Left lung (tissue), 10 donors: ENCODE measurements around the gene GABARAPL2. TPM values are rescaled to one million over a fixed set of nuclear protein-coding genes. Genes with fewer than 3 reads are reported as not detected.

Experiments used
- ATAC-seq: fragments of 200-7000 bp; cut with Tn5 transposase; one replicate; pipeline ENCODE4 v1.9.1; 2020; ENCODE audit warnings: moderate library complexity
- DNase-seq, 4 donors: peaks; one replicate each; pipeline ENCODE4 v3.0.0-alpha.2; 2013 to 2020
- H3K27ac ChIP-seq, 2 donors: fragments of 200-600 bp; sonication (generic) in 1 of 2; one replicate each; pipeline versions ENCODE4 v1.5.0 to v1.8.0; 2020 to 2021
- H3K27me3 ChIP-seq, 2 donors: fragments of 200-600 bp; sonication (generic) in 1 of 2; one replicate each; pipeline versions ENCODE4 v1.5.0 to v1.8.0; 2020 to 2021
- H3K36me3 ChIP-seq, 2 donors: fragments of 200-600 bp; sonication (generic) in 1 of 2; one replicate each; pipeline versions ENCODE4 v1.5.0 to v1.8.0; 2020 to 2021
- H3K4me1 ChIP-seq, 2 donors: fragments of 200-600 bp; one replicate each; pipeline ENCODE4 v1.8.0; 2021
- H3K4me3 ChIP-seq, 2 donors: fragments of 200-600 bp; sonication (generic) in 1 of 2; one replicate each; pipeline versions ENCODE4 v1.5.0 to v1.8.0; 2020 to 2021; ENCODE audit warnings: mild to moderate bottlenecking in 1 of 2
- H3K9me3 ChIP-seq, 2 donors: fragments of 200-600 bp; sonication (generic) in 1 of 2; one replicate each; pipeline versions ENCODE4 v1.5.0 to v1.8.0; 2020 to 2021
- intact Hi-C, 2 donors: fragments of 100-400 bp; cut with DNase I; formaldehyde crosslinking; loops; one replicate each; pipeline versions ENCODE4 v1.11.2 to v1.14.2; 2022
- polyA plus RNA-seq, 6 donors: library from polyadenylated mRNA; unstranded; fragments of 120-200 nt; gene quantifications; one replicate each; pipeline ENCODE4 v1.2.1, GENCODE V29; 2013; ENCODE audit not compliant: insufficient read length in 6 of 6
- total RNA-seq, 2 donors: library from RNA; stranded (reverse); fragmentation: NEBNext Ultra II Directional; extraction: Animal tissue kit (Norgen Biotek cat#: 25700); gene quantifications; one replicate each; pipeline ENCODE4 v1.2.1, GENCODE V29; 2021
- TF ChIP-seq, protein P1 (sequence below), 2 donors: fragments of 200-600 bp; sonication (generic) in 1 of 2; IDR thresholded peaks; one replicate each; pipeline versions ENCODE4 v1.5.0 to v1.8.0; 2021; ENCODE audit warnings: antibody characterized with exemption in 2 of 2
- donor health status: DM: no; HTN: yes; CAD: no.
- donor health status: DM: no; HTN: no; CAD: no.

GABARAPL2 gene
- total and polyA plus RNA-seq, 8 donors = 94.1 to 145 (median 137) TPM

DNA sequence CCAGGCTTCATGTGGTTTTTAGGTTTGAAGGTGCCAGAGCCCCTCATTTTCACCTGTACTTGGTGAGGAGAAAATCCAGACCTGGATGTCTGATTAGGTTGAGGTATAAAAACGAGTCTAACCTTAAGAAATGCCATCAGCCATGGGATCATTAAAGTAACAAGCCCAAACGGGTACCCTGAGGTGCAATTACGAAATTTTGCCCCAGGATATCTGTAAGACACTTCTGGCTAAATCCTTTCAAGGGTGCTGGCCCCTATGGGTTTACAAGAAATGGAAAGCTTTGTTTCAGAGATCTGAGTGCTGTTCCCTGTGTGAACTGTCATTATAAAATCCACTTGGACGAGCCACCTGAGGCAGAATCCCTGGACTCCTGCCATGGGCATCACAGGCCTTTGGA, 37.1 kb downstream of the GABARAPL2 start:
- DNase-seq = no peak
- Histone ChIP-seq H3K36me3 (peaks cover 3 to 94% of the 10 kb centered on the region in 2 donors), H3K27me3 (no peaks in the 10 kb centered on the region), H3K4me1 (no peaks in the 10 kb centered on the region), H3K27ac (no peak overlapping the region), H3K4me3 (no peak overlapping the region), H3K9me3 (peaks cover 0 to 7% of the 10 kb centered on the region in 2 donors)
- TF ChIP-seq, protein P1, sequence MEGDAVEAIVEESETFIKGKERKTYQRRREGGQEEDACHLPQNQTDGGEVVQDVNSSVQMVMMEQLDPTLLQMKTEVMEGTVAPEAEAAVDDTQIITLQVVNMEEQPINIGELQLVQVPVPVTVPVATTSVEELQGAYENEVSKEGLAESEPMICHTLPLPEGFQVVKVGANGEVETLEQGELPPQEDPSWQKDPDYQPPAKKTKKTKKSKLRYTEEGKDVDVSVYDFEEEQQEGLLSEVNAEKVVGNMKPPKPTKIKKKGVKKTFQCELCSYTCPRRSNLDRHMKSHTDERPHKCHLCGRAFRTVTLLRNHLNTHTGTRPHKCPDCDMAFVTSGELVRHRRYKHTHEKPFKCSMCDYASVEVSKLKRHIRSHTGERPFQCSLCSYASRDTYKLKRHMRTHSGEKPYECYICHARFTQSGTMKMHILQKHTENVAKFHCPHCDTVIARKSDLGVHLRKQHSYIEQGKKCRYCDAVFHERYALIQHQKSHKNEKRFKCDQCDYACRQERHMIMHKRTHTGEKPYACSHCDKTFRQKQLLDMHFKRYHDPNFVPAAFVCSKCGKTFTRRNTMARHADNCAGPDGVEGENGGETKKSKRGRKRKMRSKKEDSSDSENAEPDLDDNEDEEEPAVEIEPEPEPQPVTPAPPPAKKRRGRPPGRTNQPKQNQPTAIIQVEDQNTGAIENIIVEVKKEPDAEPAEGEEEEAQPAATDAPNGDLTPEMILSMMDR (IDR thresholded peaks at IDR 0.05) = no peak
- no peak for ATAC-seq
- intact Hi-C loops = no loop called here

DNA sequence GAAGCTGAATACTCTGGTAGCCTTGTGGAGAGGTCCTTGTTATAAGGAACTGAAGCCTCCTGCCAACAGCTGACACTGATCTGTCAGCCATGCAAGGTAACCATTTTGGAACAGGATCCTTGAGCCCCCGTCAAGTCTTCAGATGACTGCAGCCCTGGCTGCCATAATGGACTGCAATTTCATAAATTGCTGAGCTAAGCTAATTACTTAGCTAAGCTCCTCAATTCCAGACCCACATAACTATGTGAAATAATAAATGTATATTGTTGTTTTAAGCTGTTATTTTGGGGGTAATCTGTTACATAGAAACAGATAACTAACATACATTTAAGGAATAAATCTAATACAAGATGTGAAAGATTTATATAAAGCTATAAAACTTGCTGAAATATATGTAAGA, 40.3 kb downstream of the GABARAPL2 start:
- no peak for ATAC-seq

DNA sequence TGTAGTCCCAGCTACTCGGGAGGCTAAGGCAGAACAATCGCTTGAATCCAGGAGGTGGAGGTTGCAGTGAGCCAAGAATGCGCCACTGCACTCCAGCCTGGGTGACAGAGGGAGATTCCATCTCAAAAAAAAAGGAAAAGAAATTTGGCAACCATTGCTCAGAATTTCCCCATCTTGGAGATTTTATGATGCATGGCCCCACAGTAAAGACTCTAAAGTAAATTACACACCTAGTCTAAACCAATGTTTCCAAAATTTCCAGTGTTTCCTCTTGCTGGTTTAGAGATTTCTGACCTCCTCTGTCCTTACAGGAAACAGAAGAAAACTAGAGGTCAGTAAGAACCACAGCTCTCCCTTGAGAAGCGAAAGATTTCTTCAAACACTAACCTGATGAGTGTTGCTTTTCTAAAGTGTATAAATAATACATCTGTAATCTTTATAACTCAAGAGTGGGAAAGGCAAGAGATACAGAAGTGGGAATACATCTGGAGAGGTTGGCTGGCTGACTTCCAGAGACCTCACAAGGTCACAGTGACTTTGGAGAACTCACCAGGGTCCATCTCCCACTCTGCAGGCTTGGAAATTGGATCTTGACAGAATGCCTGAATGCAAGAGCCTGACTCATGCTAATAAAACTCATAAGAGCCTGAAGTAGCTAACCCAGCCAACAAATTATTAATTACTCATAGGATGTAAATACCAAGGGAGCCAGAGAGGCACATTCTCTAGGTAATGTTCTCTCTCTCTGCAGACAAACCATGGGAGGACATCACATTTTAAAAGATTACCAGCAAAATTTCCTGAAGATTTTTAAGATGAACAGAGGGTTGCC, 48.1 kb downstream of the GABARAPL2 start:
- Histone ChIP-seq H3K27me3 (no peaks in the 10 kb centered on the region), H3K36me3 (peaks cover 0 to 99% of the 10 kb centered on the region in 2 donors), H3K9me3 (no peaks in the 10 kb centered on the region), H3K4me1 (no peaks in the 10 kb centered on the region), H3K27ac (no peak overlapping the region), H3K4me3 (no peak overlapping the region)
- no peak for DNase-seq
- peak; percentile 82 for ATAC-seq
- TF ChIP-seq, protein P1 (IDR thresholded peaks at IDR 0.05) = no peak
- intact Hi-C loops = no loop called here

More for the DNA sequence above, 40.3 kb downstream of the GABARAPL2 start:
- intact Hi-C loops = no loop called here
- Histone ChIP-seq H3K27ac (no peak overlapping the region), H3K4me3 (no peak overlapping the region), H3K36me3 (peaks cover 3 to 96% of the 10 kb centered on the region in 2 donors), H3K9me3 (peaks cover 0 to 7% of the 10 kb centered on the region in 2 donors), H3K27me3 (no peaks in the 10 kb centered on the region), H3K4me1 (no peaks in the 10 kb centered on the region)
- TF ChIP-seq, protein P1 (IDR thresholded peaks at IDR 0.05) = no peak
- DNase-seq = no peak

DNA sequence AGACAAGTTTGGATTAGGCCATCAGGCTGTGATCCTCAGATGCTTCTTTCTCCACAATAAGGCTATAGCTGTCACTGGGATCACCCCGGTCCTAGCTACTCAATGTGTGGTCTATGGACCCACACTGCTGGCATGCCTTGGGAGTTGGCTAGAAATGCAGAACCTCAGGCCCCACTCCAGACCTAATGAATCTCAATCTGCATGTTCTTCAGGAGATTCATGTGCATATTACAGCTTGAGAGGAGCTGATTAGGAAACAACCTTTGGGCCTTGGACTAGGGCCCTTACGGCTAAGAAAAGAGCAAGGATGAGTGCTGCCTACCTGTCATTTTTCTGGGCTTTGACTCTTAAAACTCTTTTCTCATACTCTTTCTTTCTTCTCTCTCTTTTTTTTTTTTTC, 49.4 kb downstream of the GABARAPL2 start:
- TF ChIP-seq, protein P1 (IDR thresholded peaks at IDR 0.05) = no peak
- H3K27ac ChIP-seq = no peak overlapping the region
- no peak overlapping the region for H3K4me3 ChIP-seq
- intact Hi-C loops = no loop called here
- H3K36me3 ChIP-seq = peaks cover 0 to 94% of the 10 kb centered on the region in 2 donors
- DNase-seq (no peak), ATAC-seq (no peak)
- H3K9me3 ChIP-seq = no peaks in the 10 kb centered on the region
- H3K4me1 ChIP-seq = peaks cover 0 to 11% of the 10 kb centered on the region in 2 donors
- H3K27me3 ChIP-seq = no peaks in the 10 kb centered on the region

DNA sequence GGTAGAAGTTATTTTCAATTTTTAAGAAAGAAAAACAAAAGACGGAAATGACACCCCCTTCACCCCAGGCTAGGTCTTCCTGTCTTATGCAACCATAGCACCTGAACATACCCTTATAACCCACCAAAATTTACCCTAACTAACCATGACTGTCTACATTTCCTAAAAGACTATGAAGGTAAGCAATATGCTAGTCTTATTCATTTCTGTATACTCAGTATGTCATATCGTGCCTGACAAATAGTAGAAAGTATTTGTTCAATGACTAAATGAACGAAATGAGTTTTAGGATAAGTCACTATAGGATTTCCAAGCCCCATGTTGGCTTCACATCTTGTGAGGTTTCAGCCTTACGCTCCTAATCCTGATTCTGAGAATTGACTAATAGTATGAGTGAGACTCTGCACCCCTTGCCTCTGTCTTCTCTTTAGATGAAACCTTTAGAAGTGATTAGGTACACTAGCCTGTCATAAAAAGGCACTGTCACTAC, 50.4 kb downstream of the GABARAPL2 start:
- Histone ChIP-seq H3K4me3 (no peak overlapping the region), H3K4me1 (peaks cover 0 to 21% of the 10 kb centered on the region in 2 donors), H3K27me3 (no peaks in the 10 kb centered on the region), H3K36me3 (peaks cover 0 to 84% of the 10 kb centered on the region in 2 donors), H3K27ac (no peak overlapping the region), H3K9me3 (no peaks in the 10 kb centered on the region)
- DNase-seq = no peak
- no peak for ATAC-seq
- intact Hi-C loops = no loop called here
- TF ChIP-seq, protein P1 (IDR thresholded peaks at IDR 0.05) = no peak
